ENCODE results near the gene GNS. TPM values are rescaled to one million over a fixed set of nuclear protein-coding genes. Genes with fewer than 3 reads are reported as not detected.
"Not testable (repeated sequence)": the region's sequence is repeated elsewhere in the genome, so short reads cannot be mapped to it uniquely, and the experiment has no call there.

The GNS gene
- total RNA-seq, 1 donor from 2014 or later, result 97.9 TPM

DNA sequence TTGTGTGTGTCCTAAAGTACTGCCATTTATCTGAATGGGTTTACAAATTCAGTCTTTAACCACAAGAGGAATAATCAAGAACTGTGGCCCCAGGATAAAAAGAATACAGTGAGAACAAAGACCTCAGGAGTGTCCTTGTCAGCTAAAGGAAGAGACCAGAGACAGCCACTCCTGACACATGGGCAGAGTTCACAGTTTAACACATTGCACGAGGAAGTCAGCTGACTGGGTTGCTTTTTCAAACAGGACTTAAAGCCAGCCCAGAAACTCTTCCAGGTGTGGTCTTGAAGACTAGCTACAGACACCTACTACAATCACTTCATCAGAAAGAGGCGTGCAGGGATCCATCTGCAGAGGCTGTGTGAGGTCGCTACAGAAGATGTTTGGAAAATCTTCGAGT lies 42.8 kb downstream of the GNS start:
- intact Hi-C loops (cut with DNase I), result no loop called here
- ATAC-seq (ENCODE audit: poor library complexity) (no peak), DNase-seq (no peak)

DNA sequence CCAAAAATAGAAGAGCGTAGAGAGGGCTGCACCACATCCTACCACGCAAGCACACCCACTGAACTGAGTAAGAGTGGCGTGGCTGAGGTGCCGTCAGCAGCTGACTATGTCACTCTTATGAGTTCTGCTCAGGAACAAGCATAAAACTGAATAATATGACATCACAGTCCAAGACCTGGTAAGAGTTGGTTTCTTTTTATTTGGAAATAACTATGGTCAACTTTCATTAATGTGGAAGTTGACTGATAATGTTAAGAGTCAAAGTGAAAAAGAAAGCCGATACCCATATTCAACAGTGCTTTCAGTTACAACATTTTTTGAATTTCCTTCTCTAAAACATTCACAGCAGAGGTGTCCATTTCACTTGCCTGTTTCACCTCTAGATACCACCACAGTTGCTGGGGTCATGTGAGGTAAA lies 44.6 kb downstream of the GNS start:
- DNase-seq (no peak), ATAC-seq (ENCODE audit: poor library complexity) (no peak)
- intact Hi-C loops (cut with DNase I), result no loop called here

DNA sequence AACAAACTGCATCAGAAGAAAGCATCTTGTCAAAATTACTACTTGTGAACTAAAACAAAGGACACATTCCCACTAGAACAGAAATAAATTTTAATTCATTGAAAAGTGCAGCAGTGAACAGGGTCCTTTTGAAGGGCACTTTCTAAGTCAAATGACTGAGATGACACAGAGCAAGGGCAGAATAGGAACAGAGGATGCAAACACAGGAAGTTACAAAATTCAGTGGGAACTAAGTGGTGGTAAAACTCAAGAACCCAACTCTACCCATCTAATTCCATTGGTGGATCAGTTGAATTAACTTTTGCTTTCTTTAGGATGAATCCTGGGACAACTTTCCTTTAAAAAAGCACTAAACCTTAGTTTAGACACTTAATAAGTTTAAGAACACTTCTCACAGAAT lies 45.8 kb downstream of the GNS start:
- DNase-seq (no peak), ATAC-seq (ENCODE audit: poor library complexity) (no peak)
- intact Hi-C loops (cut with DNase I), result no loop called here

DNA sequence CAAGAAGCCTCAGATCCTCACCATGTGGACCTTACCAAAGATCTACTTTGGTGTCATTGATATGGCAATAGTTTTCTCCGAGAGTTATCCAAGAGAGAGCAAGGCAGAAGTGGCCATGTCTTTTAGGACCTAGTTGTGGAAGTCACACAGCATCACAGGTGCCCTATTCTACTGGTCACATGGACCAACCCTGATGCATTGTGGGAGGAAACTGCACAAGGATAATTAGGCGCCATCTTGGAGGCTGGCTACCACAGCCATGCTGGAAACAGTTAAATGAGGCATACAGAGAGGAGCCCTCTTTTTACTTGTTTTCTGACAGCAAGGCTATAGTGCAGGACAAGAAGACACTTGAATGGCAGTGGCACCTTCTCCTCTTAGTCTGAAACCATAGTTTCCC lies 49.8 kb downstream of the GNS start:
- no peak for DNase-seq
- intact Hi-C loops (cut with DNase I), result no loop called here
- ATAC-seq (ENCODE audit: poor library complexity), result no peak

DNA sequence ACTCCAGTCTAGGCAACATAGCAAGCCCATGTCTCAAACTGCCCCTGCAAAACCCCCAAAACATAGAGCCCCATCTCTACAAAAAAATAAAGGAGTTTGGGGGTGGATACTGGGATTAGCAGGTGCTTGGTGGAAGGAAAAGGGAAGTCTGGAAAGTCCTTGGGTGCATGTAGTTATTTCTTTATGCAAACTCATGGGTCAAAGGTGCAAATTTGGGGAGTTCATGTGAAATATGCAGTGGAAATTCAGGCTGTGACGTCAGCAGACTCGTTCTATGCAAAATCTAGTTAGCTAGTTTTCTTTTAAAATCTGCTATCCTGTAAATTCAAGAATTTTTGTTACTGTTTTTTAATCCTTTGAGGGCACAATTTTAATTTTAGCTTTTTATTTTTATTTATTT lies 51.3 kb downstream of the GNS start:
- intact Hi-C loops (cut with DNase I), result no loop called here
- DNase-seq (no peak), ATAC-seq (ENCODE audit: poor library complexity) (no peak)

DNA sequence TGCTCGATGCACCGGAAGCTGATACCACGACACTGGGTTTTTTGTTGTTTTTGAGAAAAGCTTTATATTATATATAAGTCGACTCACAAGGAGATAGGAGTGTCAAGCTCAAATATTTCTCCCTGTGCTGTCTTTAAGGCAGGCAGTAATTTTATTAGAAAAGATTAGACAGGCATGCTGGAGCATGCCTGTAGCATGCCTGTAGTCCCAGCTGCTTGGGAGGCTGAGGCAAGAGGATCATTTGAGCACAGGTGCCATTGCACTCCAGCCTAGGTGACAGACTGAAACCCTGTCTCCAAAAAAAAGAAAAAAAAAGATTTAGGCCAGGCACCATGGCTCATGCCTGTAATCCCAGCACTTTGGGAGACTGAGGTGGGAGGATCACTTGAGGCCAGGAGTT lies 51.8 kb downstream of the GNS start:
- intact Hi-C loops (cut with DNase I), result no loop called here
- ATAC-seq (ENCODE audit: poor library complexity) (no peak), DNase-seq (no peak)

DNA sequence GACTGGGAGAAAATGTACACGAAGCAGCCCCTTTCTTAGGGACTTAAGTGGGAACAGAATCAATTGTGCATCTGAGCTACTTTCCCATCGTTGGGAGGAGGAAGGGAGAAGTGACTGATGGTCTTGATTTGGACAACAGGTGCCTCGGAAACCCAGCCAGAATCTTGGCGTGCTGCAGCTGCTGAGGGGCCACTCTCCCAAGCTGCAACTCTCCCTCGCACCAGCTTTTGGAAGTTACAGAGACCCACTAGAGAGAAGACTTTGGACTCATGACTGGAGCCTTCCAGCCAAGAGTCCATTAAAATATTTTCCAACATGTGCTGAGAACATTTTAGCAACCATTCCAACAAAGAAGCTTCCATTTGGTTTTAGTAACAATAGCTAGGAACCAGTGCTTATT lies 52.3 kb downstream of the GNS start:
- ATAC-seq (ENCODE audit: poor library complexity), result no peak
- DNase-seq, result no peak
- intact Hi-C loops (cut with DNase I), result no loop called here

DNA sequence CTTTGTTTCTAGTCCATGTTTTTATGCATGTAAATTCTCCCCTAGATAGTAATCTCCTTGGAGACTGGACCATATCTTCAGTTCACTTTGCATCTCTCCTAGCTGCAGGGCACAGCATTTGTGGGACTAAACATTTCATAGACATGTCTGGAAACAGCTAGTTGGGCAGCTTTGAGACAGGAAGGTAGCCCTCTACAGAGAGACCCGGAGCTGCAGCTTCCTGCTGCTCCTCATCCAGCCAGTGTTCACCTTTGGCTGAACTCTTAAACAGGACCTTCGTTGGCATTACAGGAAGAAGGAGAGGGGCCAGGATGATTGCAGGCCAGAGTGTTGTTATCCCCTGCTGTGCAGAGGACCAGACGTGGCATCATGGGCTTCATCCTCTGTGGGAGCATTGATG lies 52.9 kb downstream of the GNS start:
- intact Hi-C loops (cut with DNase I), result no loop called here
- no peak for DNase-seq
- ATAC-seq (ENCODE audit: poor library complexity), result peak; percentile 34

DNA sequence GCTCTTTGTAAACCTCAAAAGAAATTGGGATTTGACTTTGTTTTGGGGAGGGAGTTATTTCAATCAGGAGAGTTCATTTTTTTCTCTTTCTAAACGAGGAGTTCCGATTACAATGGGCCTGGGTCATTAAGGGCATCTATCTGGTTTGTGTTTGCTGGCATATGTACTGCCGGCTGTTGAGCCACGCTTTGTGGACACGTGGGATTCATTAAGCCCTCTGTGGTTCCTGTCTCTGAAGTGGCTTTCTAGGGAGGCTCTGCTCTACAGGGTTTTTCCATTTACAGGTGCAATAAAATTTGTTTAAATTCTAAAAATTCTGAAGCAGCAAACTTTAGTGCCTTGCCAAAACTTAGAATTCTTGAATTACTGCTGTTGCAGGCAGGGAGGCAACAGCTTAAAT lies 57.9 kb downstream of the GNS start:
- no peak for DNase-seq
- no peak for ATAC-seq (ENCODE audit: poor library complexity)

DNA sequence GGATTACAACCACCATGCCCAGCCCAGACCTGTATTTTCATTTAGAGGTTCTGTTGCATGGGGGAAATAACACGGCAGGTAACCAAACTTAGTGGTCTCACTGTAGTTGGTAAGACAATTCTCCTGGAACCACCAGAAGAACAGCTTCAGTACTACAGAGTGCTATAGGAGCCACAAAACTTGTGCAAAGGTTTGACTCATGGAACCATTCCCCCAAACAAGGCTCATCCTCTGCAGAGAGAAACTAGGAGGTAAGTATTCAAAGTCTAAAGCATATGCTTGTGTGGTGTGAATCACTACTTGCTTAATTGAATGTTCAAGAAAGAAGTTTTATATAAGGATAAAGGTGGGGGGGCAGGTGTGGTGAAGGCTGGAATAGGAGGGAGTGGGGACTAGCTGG lies 58.7 kb downstream of the GNS start:
- no peak for DNase-seq
- no peak for ATAC-seq (ENCODE audit: poor library complexity)
- intact Hi-C loops (cut with DNase I), result no loop called here

More for the DNA sequence above, 57.9 kb downstream of the GNS start:
- intact Hi-C loops (cut with DNase I), result no loop called here

DNA sequence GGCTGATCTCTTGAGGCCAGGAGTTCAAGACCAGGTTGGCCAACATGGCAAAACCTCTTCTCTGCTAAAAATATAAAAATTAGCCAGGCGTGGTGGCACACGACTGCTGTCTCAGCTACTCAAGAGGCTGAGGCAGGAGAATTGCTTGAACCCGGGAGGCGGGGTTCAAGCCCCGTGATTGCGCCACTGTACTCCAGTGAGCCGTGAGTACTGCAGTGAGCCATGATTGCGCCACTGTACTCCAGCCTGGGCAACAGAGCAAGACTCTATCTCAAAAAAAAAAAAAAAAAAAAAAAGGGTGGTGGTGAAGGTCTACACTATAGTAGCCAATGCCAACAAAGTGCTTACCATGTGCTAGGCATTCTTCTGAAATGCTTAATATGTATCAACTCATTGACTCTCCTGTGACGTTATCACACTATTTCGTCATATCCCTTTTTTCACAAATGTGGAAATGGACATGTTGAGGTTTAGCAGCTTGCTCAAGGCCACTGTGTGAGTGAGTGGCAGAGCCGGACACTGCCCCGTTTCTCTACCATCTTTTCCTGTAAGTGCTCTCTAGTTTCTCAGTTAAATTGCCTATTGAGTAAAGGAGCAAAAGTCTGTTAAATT lies 59.6 kb downstream of the GNS start:
- intact Hi-C loops (cut with DNase I), result loop anchor here (5.0 kb wide), 1 partner anchor 87 kb away; the partner anchor contains the start of gene RASSF3
- DNase-seq (peak; percentile 60), ATAC-seq (ENCODE audit: poor library complexity) (no peak)

DNA sequence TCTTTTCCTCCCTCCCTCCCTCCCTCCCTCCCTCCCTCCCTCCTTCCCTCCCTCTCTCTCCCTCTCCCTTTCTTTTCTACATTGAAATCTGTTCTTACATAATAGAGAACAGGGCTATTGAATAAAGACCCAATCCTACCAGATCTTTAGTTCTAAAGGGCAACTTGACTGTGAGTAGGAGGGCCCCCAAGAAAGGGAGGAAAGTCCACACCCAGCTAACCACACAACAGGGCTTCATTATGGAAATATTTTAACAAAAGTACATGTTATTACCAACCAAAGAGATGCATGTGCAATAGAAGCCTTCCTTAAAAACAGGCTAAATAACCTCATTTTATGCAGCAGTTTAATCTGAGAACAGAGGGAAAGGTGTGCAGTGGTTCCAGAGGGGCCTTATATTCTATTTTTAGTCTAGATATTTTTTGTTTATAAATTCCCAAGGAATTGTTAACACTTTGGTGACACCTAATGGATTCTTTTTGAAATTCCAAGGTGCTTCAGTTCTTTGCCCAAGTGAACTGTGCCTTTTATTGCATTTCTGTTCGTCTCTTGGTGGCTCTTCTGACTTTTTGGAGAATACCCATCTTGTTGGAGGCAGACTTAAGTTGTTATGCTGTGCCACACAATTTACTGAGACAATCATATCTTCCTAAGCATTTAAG lies 63.0 kb downstream of the GNS start:
- DNase-seq (no peak), ATAC-seq (ENCODE audit: poor library complexity) (peak; percentile 34)
- intact Hi-C loops (cut with DNase I), result loop anchor here (5.0 kb wide), 1 partner anchor 84 kb away; the partner anchor contains the start of gene RASSF3

DNA sequence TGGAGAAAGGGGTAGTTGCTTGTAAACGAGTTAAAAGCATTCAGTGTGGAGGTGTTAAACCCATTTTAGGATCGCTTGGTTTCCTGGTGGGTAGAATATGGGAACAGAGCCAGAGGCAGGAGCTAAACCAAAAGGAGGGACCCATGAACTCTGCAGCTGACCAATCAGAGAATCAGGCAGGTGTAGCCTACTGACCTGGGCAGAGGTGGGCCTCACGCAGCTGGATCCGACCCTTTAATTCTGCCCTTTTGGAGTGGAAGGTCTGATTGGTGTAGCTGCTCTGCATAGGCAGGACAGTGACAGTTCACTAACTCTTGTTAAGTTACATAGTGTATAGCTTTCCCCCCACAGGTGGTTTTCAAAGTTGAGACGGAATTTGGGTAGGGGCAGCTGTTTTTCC lies 63.7 kb downstream of the GNS start:
- DNase-seq, result no peak
- no peak for ATAC-seq (ENCODE audit: poor library complexity)
- intact Hi-C loops (cut with DNase I), result loop anchor here (2.0 to 5.0 kb wide), 2 partner anchors 83 to 145 kb away; partner anchors contain the start of gene RASSF3

DNA sequence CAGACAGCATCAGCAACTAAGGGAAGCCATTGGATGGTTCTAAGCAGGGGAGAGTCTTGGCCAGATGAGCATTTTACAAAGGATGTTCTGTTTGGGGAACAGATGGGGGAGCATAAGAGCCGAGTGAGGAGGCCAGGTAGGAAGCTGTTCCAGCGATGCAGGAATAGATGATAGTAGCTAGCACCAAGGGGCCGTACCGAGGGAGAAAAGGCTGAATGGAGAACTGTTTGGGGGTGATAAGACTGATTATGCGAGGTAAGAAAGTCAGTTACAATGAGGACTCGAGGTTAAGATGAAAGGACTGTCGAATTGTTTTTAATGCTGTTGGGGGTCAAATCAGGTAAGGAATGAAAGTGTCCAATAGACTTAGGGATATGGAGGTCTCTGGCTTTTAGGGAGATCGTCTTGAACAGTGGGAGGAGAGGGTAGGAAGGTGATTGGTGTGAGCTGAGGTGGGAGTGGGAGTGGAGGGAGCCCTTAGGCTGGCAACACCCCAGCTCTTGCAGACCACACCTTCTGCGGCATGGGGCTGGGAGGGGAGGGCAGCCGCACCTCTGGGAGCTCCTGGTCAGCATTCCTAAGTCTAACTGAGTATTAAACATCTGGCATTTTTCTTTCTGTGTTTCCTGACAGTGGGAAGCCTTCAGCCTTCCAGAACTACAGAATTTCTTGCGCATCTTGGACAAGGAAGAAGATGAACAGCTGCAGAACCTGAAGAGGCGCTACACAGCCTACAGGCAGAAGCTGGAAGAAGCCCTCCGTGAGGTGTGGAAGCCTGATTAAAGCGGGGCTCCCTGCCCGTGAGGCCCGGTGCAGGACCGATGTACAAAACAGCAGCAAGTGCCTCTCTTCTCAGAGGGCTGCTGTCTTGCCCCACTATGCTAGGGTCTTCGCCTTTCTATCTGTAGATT lies 64.8 kb downstream of the GNS start:
- ATAC-seq (ENCODE audit: poor library complexity), result no peak
- intact Hi-C loops (cut with DNase I), result loop anchor here (2.0 to 5.0 kb wide), 2 partner anchors 82 to 144 kb away; partner anchors contain the start of gene RASSF3
- no peak for DNase-seq

DNA sequence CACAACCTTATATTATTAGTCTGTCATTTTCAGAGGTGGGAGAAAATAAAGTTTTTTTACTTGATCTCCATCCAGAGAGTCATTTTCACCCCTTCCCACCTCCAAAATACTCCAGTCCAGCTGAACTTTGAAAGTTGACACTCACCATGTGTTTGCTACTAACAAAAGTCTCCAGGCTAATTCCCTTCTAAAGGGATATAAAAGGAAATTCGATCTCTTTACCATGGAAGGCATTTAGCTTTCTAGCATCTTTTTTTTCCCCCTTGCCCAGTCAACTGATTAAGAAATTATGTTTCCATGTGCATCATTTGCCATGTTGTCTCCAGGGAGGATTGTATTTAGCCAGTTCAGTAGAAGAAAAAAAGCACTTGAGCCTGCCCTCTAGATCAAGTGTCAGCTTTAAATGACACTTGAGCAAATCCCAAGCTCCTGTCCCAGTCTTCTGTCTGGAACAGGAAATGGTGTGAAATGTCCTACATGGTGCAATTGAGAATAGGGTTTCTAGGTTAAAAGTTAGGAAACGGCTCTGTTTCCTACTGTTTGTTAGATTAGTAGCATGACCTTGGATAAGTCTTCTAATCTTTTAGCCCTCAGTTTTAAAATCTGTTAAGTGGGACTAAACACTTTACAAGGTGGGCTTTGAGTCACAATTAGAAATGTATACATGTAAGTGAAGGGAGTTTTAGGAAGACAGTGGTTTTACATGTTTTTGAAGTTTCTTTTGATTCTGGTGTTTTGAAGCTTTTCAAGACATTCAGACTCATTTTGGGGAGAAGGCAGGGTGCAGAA lies 67.2 kb downstream of the GNS start:
- DNase-seq (no peak), ATAC-seq (ENCODE audit: poor library complexity) (no peak)
- intact Hi-C loops (cut with DNase I), result no loop called here

DNA sequence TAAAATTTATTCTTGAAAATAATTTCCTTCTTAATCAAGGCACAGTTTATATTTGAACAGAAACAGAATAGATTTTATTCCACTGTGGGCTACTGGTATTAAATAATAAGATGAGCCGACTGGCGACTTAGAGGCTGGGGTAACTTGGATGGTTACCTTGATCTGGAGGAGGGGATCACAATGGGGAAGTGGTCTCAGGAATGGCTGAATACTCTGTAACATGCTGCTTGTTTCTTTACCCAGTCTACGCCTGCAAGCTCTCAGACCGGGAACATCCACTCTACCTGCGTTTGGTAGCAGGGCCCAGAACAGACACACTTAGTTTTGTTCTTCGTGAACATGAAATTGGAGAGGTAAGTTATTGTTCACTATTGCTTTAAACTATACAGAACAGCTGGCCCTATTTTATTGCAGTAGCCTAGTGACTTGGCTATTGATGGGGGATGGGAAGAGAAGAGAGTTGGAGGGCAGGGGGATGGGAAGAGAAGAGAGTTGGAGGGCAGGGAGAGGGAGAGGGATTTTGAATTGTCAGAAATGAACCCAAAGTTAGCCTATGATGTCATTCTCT lies 67.9 kb downstream of the GNS start:
- ATAC-seq (ENCODE audit: poor library complexity) (no peak), DNase-seq (no peak)
- intact Hi-C loops (cut with DNase I), result no loop called here

DNA sequence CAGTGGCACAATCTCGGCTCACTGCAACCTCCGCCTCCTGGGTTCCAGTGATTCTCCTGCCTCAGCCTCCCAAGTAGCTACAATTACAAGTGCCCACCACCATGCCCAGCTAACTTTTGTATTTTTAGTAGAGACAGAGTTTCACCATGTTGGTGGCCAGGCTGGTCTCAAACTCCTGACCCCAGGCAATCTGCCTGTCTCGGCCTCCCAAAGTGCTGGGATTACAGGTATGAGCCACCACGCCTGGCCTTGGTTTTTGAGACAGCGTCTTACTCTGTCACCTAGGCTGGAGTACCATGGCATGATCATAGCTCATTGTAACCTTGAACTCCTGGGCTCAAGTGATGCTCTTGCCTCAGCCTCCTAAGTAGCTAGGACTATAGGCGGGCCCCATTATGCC lies 69.0 kb downstream of the GNS start:
- intact Hi-C loops (cut with DNase I); DNase-seq; ATAC-seq (ENCODE audit: poor library complexity): not testable (repeated sequence)

DNA sequence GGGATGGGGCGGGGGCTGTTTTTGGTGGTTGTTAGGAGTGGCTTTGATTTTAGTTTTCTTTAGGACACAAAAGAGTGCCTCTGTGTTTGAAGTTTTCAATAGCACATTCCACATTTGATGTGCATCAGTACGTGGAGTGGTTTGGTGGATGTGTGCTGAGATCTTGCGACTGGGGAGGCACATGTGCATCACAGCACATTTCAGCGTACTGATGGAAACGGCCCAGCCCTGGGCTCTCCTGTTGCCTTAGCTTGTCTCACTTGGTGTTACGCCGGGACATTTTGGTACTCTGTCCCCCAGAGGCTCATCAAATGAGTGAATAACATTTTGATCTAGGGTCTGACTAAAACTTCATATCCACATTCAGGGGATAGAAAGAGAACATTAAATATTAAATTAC lies 70.5 kb downstream of the GNS start:
- intact Hi-C loops (cut with DNase I), result no loop called here
- ATAC-seq (ENCODE audit: poor library complexity), result no peak

More for the DNA sequence above, 70.5 kb downstream of the GNS start:
- no peak for DNase-seq

Measured in Right ventricle myocardium superior (tissue), 1 donor.